ENCODE results near the gene PRPH.

Gene PRPH

DNA sequence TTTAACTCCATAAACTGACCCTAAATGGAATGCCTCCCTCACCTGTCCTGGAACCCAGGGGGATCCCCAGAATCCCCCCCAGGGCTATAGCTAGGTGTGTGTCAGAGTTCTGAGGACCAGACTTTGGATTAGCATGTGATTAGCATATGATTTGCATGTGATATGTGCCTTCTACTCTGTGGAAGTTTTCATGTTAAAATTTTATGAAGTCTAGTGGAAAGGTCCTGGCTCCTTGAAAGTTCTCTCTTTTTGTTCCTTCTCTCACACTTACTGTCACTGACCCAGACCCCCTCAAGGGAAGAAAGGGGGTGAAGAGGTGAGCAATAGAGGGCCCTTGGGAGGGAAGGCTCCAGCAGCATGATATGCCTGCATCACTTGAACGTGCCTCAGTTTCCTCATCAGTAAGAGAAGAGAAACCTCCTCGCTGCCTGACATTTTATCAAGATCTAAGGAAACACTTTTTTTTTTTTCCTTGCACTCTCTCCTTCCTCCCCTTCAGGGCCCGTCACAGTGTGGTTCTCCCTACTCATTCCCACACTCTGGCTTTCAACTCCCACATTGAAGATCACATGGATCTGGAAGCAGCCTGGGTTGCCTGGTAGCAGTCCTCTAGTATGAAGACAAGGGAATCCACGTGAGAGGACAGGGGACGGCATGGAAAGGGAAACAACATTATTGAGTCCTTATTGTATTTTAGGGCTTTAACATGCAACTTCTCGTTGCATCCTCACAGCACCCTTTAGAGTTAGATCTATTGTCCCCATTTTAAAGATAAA lies 45.3 kb downstream of the PRPH start:
- TF ChIP-seq, protein P1, sequence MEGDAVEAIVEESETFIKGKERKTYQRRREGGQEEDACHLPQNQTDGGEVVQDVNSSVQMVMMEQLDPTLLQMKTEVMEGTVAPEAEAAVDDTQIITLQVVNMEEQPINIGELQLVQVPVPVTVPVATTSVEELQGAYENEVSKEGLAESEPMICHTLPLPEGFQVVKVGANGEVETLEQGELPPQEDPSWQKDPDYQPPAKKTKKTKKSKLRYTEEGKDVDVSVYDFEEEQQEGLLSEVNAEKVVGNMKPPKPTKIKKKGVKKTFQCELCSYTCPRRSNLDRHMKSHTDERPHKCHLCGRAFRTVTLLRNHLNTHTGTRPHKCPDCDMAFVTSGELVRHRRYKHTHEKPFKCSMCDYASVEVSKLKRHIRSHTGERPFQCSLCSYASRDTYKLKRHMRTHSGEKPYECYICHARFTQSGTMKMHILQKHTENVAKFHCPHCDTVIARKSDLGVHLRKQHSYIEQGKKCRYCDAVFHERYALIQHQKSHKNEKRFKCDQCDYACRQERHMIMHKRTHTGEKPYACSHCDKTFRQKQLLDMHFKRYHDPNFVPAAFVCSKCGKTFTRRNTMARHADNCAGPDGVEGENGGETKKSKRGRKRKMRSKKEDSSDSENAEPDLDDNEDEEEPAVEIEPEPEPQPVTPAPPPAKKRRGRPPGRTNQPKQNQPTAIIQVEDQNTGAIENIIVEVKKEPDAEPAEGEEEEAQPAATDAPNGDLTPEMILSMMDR (IDR thresholded peaks at IDR 0.05; ENCODE audit: extremely low read depth, missing control alignments) = no peak
- DNase-seq (ENCODE audit: low spot score) = no peak

DNA sequence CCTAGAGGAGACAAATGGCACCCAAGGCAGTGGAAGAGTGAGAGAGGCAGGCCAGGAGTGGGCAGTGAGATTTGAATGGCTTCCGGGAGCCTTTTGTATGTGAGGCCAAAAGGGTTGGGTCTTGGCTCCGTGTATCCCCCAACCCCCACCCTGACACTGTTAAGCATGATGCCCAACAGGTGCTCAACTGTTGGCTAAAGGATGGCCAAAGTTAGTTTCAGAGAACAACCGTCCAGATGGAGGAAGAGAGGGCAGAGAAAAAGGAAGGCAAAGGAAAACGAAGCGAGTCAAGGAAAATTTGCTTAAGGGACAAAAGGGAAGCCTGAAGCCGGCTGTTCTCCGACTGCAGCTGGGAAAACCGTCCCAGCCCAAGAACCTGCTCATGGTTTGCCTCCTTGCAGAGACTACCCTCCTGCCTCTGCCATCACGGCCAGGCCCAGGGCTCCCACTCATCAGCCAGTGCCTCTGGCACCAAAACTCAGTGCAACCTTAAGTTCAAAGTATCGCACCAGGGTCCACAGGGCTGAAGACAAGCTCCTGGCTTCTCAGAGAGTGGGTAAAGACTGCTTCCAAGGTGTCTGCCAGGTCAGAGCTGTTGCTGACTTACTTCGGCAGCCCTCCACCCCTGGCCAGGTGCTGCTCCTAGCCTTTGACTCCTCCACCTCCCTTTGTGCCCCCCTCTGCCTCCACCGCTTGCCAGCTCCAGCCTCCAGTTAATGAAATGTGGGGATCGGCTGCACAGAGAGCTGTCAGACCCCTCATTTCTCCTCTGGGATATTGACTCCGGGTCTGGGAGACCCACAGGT lies 46.2 kb downstream of the PRPH start:
- DNase-seq (ENCODE audit: low spot score) = no peak
- TF ChIP-seq, protein P1 (IDR thresholded peaks at IDR 0.05; ENCODE audit: extremely low read depth, missing control alignments) = no peak

DNA sequence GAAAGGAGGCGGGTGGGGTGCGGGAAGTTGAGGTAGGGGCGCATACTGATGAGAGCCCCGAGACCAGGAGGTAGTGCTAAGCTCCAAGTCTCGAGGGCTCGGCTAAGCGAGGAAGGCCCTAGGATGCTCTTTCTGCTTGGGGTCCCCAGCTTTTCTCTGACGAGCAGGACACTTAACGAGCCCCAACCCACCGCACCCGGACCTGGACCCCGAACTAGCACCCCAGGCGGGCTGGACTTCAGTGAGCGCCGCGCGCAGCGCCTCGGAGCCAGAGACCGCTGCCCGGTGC lies 46.8 kb downstream of the PRPH start:
- TF ChIP-seq, protein P1 (IDR thresholded peaks at IDR 0.05; ENCODE audit: extremely low read depth, missing control alignments) = no peak
- no peak for DNase-seq (ENCODE audit: low spot score)

DNA sequence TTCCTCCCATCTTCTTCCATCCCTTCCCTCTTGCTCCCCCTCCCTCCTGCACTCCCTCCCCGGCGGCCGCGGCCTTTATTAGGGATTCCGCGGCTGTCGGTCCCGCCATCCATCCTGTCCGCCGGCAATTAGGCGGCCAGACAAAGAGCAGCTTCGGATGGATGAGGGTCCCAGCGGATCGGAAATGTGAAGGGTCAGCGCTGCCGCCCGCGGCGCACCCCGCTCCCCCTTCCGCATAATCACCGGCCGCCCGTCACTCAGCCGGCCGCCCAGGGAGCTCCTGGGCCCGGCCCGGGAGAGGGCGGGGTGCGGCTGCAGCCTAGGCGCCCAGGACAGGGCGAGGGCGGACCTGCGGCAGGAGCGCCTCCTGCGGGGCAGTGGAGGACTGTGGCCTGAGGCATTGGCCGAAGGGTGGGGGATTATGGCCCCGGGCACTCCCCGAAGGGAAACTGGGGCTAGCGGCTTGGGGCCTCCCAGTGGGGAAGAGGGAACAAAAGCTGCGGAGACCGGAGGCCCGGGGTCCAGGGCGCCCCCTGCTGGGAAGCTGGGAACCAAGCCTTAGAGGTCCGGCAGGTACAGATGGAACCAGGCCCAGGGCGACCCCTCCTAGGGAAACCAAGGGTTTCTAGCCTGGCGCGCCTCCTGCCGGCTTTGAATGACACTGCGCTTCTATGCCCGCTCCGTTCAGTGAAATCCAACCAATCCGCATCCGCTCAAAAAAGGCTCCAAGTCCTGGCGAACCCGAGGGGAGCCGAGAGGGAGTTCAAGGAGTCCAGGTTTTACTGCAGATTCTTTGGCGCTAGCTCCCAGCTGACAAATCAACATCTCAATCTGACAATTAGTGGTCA lies 47.3 kb downstream of the PRPH start:
- peak; percentile 93 for DNase-seq (ENCODE audit: low spot score)
- TF ChIP-seq, protein P1 (IDR thresholded peaks at IDR 0.05; ENCODE audit: extremely low read depth, missing control alignments) = peak; percentile 64

DNA sequence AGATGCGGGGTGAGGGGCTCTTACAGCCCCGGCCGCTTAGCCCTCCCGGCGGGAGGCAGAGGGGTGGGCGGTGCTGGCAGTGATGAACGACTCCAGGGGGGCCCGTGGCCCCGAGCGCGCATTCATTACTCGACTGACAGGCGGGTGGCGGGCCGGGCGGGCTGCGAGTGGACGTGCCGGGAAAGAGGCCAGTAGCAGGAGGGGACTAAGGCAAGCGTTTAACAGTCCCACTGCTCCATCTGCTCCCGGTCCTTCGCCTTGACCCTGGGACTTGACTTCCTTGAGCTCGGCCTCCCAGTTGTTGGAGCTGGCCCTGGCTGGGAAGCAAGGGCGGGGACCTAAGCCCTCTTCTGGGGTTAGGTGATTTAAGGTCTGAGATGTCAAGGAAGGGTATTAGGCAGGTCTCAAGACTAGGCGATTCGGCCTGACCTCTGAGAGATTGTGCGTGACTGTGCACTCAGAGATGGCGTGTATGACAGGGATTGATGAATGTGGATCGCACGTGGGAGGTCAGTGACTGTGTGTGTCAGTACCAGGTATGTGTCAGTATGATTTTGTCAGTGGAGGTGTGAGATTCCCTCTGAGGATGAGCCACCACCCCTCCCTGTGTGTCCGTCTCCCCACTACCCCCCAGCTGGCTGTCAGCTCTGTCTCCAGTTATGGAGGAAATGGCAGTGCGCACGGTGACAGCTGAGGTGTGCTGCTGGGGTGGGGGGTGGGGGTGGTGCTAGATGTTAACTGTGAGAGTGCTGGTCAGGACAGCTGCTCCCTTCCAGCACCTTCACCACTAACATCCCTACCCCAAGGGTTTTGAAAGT lies 48.2 kb downstream of the PRPH start:
- peak; percentile 54 for DNase-seq (ENCODE audit: low spot score)

DNA sequence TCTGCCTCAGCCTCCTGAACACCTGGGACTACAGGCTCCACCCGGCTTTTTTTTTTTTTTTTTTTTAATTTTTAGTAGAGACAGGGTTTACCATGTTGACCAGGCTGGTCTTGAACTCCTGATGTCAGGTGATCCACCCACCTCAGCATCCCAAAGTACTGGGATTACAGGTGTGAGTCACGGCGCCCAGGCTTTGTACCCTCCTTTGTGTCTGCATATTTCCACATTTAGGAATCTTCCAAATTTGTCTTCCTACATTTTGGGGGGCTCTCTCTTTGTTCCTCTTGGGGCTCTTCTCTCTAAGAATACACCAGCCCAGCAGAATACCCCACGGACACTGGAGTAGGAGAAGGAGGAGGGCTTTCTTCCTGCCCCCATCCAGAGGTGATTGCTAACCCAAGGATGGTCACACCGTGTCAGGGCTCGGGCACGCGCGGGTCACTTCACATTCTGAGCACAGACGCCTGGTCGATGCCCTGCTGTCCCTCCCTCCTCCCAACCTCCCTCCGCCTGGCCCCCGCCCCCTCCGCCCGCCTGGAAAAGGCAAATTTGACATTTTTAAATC lies 49.6 kb downstream of the PRPH start:
- TF ChIP-seq, protein P1 (IDR thresholded peaks at IDR 0.05; ENCODE audit: extremely low read depth, missing control alignments) = no peak
- DNase-seq (ENCODE audit: low spot score) = peak; percentile 26

More for the DNA sequence above, 48.2 kb downstream of the PRPH start:
- TF ChIP-seq, protein P1 (IDR thresholded peaks at IDR 0.05; ENCODE audit: extremely low read depth, missing control alignments) = no peak

All from GM20000 (cell line).